WTC11 (cell line): ENCODE measurements around the gene DEPDC1B. TPM values are rescaled to one million over a fixed set of nuclear protein-coding genes. Genes with fewer than 3 reads are reported as not detected.

Source experiments
- ATAC-seq: fragments of 200-7000 bp; cut with Tn5 transposase; 2 replicates; pipeline ENCODE4 v1.10.0; 2021; ENCODE audit warnings: mild to moderate bottlenecking, moderate library complexity
- CTCF ChIA-PET: fragments of 300-600 bp; sonication (Branson Sonifier 250); formaldehyde crosslinking; loops from one replicate; lab custom pipeline; 2021; ENCODE audit warnings: antibody characterized with exemption; lab: Charles Lee
- POLR2A ChIA-PET: fragments of 350-600 bp; sonication (Branson Sonifier 250); formaldehyde crosslinking; loops from one replicate; lab custom pipeline; 2021; ENCODE audit warnings: antibody characterized with exemption; lab: Charles Lee
- DNase-seq: peaks from one replicate; pipeline ENCODE4 v3.0.0; 2021; ENCODE audit warnings: low spot score
- H3K27ac Mint-ChIP-seq: 2 replicates; pipeline ENCODE4 v1.8.0; 2021; ENCODE audit warnings: mixed read lengths
- H3K27me3 Mint-ChIP-seq: 2 replicates; pipeline ENCODE4 v1.8.0; 2021; ENCODE audit warnings: low read depth, mild to moderate bottlenecking, moderate library complexity, mixed read lengths
- H3K36me3 Mint-ChIP-seq: 2 replicates; pipeline ENCODE4 v1.8.0; 2021; ENCODE audit warnings: mixed read lengths
- H3K4me1 Mint-ChIP-seq: 2 replicates; pipeline ENCODE4 v1.8.0; 2022; ENCODE audit warnings: mixed read lengths
- H3K4me3 Mint-ChIP-seq: 2 replicates; pipeline ENCODE4 v1.8.0; 2021; ENCODE audit warnings: mild to moderate bottlenecking, moderate library complexity, mixed read lengths
- H3K9me3 Mint-ChIP-seq: 2 replicates; pipeline ENCODE4 v1.8.0; 2021; ENCODE audit warnings: mixed read lengths
- CREM ChIP-seq: sonication (generic); formaldehyde crosslinking; IDR thresholded peaks from 2 replicates; pipeline ENCODE4 v1.8.1; 2022; ENCODE audit warnings: mild to moderate bottlenecking, missing genetic modification reagents, moderate library complexity
- ETV6 ChIP-seq: sonication (generic); formaldehyde crosslinking; IDR thresholded peaks from 2 replicates; pipeline ENCODE4 v1.8.1; 2022; ENCODE audit warnings: mild to moderate bottlenecking, missing genetic modification reagents
- MXD4 ChIP-seq: fragments of 250-450 bp; sonication (Bioruptor Pico); IDR thresholded peaks from 2 replicates; pipeline ENCODE4 v1.8.0; 2021; ENCODE audit warnings: mild to moderate bottlenecking, moderate library complexity, borderline replicate concordance
- MYBL2 ChIP-seq: sonication (generic); formaldehyde crosslinking; IDR thresholded peaks from 2 replicates; pipeline ENCODE4 v1.8.1; 2023; ENCODE audit warnings: mild to moderate bottlenecking, moderate library complexity, missing genetic modification reagents
- NFATC4 ChIP-seq: fragments of 250-450 bp; sonication (Bioruptor Pico); IDR thresholded peaks from 2 replicates; pipeline ENCODE4 v1.9.0; 2021; ENCODE audit warnings: mild to moderate bottlenecking
- NFE2L1 ChIP-seq: sonication (generic); formaldehyde crosslinking; IDR thresholded peaks from 2 replicates; pipeline ENCODE4 v1.8.1; 2023; ENCODE audit warnings: missing genetic modification reagents
- ZNF121 ChIP-seq: sonication (generic); formaldehyde crosslinking; IDR thresholded peaks from 2 replicates; pipeline ENCODE4 v1.8.0; 2023; ENCODE audit warnings: missing genetic modification reagents
- ZNF219 ChIP-seq: sonication (generic); formaldehyde crosslinking; IDR thresholded peaks from 2 replicates; pipeline ENCODE4 v1.8.0; 2023; ENCODE audit warnings: missing genetic modification reagents, mild to moderate bottlenecking, borderline replicate concordance
- ZNF232 ChIP-seq: sonication (generic); formaldehyde crosslinking; IDR thresholded peaks from 2 replicates; pipeline ENCODE4 v1.8.0; 2022; ENCODE audit warnings: mild to moderate bottlenecking, missing genetic modification reagents
- ZNF423 ChIP-seq: fragments of 250-450 bp; sonication (Bioruptor Pico); IDR thresholded peaks from 2 replicates; pipeline ENCODE4 v2.1.2; 2022; ENCODE audit warnings: mild to moderate bottlenecking, moderate library complexity
- ZNF671 ChIP-seq: fragments of 250-450 bp; sonication (Bioruptor Pico); IDR thresholded peaks from 2 replicates; pipeline ENCODE4 v1.8.0; 2021; ENCODE audit warnings: mild to moderate bottlenecking
- total RNA-seq: library from RNA; stranded (reverse); gene quantifications from 3 replicates; pipeline ENCODE4 v1.2.3, GENCODE V29; 2021
- TF ChIP-seq, protein P1 (sequence below): sonication (generic); formaldehyde crosslinking; IDR thresholded peaks from 2 replicates; pipeline ENCODE4 v1.8.1; 2022; ENCODE audit warnings: mild to moderate bottlenecking, missing genetic modification reagents, moderate library complexity, borderline replicate concordance
- TF ChIP-seq, protein P2 (sequence below): fragments of 250-450 bp; sonication (Bioruptor Pico); IDR thresholded peaks from 2 replicates; pipeline ENCODE4 v1.9.0; 2021; ENCODE audit warnings: mild to moderate bottlenecking
- TF ChIP-seq, protein P3 (sequence below): sonication (generic); formaldehyde crosslinking; IDR thresholded peaks from 2 replicates; pipeline ENCODE4 v1.8.0; 2022; ENCODE audit warnings: mild to moderate bottlenecking, missing genetic modification reagents
- TF ChIP-seq, protein P4 (sequence below): sonication (generic); formaldehyde crosslinking; IDR thresholded peaks from 2 replicates; pipeline ENCODE4 v1.8.1; 2023; ENCODE audit warnings: mild to moderate bottlenecking, moderate library complexity, missing genetic modification reagents
- TF ChIP-seq, protein P5 (sequence below): sonication (generic); formaldehyde crosslinking; IDR thresholded peaks from 2 replicates; pipeline ENCODE4 v1.8.0; 2023; ENCODE audit warnings: missing genetic modification reagents, mild to moderate bottlenecking, borderline replicate concordance

DEPDC1B gene
- total RNA-seq, 1 experiment from 2014 or later: 55.1 TPM

DNA sequence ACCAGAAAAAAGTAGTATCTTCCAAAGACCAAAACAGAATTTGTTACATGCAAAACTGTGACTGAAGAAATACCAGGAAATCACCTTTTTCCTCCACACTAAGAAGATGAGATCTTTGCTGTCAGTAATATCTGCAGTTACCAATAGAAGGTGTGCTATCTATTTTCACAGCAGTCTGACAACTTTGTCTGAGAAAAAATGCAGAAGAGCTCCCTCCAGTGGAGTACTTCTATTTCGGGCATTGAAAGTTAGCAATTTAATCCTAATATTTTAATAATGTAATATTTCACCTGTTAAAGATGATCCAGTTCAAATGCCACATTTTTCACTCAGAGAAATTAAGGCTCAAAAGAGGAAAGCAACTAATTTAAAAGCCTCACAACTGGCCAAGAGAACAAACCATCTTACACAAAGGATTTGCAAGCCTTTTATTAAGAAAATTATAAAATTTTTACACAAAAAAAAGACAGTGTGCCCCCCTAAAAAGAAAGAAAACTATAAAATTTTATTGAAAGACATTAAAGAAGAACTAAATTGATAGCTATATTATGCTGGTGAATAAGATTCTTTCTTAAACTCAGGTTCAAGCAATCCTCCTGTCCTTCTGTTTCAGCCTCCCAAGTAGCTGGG is 50.6 kb downstream of the DEPDC1B start:
- ChIA-PET POLR2A (no interaction called here), CTCF (interaction anchor here (0.8 to 2.0 kb wide), 12 partner anchors 8 to 361 kb away, joined by 3 to 11 read pairs (median 4); no protein-coding TSS in a partner anchor)
- peaks cover 16% of the 10 kb centered on the region for H3K9me3 Mint-ChIP-seq
- H3K4me3 Mint-ChIP-seq: no peak overlapping the region
- H3K27ac Mint-ChIP-seq: no peak overlapping the region
- peaks cover 21% of the 10 kb centered on the region for H3K36me3 Mint-ChIP-seq
- TF ChIP-seq ZNF232 (CRISPR knock-in tag): no peak
- no peak for TF ChIP-seq CREM (CRISPR knock-in tag)
- TF ChIP-seq ZNF219 (CRISPR knock-in tag): no peak
- TF ChIP-seq NFATC4 (CRISPR knock-in tag): no peak
- TF ChIP-seq ZNF671 (CRISPR knock-in tag): no peak
- TF ChIP-seq MYBL2 (CRISPR knock-in tag): no peak
- TF ChIP-seq ZNF423: no peak
- no peak for TF ChIP-seq ETV6 (CRISPR knock-in tag)
- ATAC-seq: no peak
- H3K27me3 Mint-ChIP-seq: no peaks in the 10 kb centered on the region
- no peak for DNase-seq
- peaks cover 6% of the 10 kb centered on the region; the same call in 1 of the 2 replicates for H3K4me1 Mint-ChIP-seq

DNA sequence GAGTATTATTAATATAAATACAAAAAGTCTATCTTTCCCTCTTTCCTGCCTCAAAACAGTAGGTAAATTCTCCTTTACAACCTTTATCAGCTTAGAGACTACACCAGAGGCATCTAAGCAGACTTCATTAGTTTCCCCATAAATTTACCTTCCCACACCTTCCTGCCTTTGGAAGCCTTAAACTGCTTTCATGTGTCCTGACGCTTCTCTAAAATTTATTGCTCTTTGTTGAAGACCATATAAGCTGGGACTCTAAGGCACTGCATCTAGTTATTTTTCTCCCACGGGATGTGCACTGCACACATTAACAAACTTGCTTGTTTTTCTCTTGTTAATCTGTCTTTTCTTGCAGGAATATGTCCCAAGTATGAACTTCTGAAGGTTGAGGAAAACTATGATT is 51.8 kb downstream of the DEPDC1B start:
- no peak for ATAC-seq
- no peak for DNase-seq
- H3K4me3 Mint-ChIP-seq: no peak overlapping the region
- H3K9me3 Mint-ChIP-seq: peaks cover 5% of the 10 kb centered on the region
- no peaks in the 10 kb centered on the region for H3K27me3 Mint-ChIP-seq
- TF ChIP-seq, protein P1, sequence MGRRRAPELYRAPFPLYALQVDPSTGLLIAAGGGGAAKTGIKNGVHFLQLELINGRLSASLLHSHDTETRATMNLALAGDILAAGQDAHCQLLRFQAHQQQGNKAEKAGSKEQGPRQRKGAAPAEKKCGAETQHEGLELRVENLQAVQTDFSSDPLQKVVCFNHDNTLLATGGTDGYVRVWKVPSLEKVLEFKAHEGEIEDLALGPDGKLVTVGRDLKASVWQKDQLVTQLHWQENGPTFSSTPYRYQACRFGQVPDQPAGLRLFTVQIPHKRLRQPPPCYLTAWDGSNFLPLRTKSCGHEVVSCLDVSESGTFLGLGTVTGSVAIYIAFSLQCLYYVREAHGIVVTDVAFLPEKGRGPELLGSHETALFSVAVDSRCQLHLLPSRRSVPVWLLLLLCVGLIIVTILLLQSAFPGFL (CRISPR knock-in tag): no peak
- TF ChIP-seq NFE2L1 (CRISPR knock-in tag) (no peak), MXD4 (CRISPR knock-in tag) (no peak), ZNF121 (no peak)
- TF ChIP-seq, protein P2, sequence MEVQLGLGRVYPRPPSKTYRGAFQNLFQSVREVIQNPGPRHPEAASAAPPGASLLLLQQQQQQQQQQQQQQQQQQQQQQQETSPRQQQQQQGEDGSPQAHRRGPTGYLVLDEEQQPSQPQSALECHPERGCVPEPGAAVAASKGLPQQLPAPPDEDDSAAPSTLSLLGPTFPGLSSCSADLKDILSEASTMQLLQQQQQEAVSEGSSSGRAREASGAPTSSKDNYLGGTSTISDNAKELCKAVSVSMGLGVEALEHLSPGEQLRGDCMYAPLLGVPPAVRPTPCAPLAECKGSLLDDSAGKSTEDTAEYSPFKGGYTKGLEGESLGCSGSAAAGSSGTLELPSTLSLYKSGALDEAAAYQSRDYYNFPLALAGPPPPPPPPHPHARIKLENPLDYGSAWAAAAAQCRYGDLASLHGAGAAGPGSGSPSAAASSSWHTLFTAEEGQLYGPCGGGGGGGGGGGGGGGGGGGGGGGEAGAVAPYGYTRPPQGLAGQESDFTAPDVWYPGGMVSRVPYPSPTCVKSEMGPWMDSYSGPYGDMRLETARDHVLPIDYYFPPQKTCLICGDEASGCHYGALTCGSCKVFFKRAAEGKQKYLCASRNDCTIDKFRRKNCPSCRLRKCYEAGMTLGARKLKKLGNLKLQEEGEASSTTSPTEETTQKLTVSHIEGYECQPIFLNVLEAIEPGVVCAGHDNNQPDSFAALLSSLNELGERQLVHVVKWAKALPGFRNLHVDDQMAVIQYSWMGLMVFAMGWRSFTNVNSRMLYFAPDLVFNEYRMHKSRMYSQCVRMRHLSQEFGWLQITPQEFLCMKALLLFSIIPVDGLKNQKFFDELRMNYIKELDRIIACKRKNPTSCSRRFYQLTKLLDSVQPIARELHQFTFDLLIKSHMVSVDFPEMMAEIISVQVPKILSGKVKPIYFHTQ (CRISPR knock-in tag): no peak
- TF ChIP-seq, protein P3, sequence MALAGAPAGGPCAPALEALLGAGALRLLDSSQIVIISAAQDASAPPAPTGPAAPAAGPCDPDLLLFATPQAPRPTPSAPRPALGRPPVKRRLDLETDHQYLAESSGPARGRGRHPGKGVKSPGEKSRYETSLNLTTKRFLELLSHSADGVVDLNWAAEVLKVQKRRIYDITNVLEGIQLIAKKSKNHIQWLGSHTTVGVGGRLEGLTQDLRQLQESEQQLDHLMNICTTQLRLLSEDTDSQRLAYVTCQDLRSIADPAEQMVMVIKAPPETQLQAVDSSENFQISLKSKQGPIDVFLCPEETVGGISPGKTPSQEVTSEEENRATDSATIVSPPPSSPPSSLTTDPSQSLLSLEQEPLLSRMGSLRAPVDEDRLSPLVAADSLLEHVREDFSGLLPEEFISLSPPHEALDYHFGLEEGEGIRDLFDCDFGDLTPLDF (CRISPR knock-in tag): no peak
- TF ChIP-seq, protein P4, sequence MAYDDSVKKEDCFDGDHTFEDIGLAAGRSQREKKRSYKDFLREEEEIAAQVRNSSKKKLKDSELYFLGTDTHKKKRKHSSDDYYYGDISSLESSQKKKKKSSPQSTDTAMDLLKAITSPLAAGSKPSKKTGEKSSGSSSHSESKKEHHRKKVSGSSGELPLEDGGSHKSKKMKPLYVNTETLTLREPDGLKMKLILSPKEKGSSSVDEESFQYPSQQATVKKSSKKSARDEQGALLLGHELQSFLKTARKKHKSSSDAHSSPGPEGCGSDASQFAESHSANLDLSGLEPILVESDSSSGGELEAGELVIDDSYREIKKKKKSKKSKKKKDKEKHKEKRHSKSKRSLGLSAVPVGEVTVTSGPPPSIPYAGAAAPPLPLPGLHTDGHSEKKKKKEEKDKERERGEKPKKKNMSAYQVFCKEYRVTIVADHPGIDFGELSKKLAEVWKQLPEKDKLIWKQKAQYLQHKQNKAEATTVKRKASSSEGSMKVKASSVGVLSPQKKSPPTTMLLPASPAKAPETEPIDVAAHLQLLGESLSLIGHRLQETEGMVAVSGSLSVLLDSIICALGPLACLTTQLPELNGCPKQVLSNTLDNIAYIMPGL (CRISPR knock-in tag): no peak
- TF ChIP-seq, protein P5, sequence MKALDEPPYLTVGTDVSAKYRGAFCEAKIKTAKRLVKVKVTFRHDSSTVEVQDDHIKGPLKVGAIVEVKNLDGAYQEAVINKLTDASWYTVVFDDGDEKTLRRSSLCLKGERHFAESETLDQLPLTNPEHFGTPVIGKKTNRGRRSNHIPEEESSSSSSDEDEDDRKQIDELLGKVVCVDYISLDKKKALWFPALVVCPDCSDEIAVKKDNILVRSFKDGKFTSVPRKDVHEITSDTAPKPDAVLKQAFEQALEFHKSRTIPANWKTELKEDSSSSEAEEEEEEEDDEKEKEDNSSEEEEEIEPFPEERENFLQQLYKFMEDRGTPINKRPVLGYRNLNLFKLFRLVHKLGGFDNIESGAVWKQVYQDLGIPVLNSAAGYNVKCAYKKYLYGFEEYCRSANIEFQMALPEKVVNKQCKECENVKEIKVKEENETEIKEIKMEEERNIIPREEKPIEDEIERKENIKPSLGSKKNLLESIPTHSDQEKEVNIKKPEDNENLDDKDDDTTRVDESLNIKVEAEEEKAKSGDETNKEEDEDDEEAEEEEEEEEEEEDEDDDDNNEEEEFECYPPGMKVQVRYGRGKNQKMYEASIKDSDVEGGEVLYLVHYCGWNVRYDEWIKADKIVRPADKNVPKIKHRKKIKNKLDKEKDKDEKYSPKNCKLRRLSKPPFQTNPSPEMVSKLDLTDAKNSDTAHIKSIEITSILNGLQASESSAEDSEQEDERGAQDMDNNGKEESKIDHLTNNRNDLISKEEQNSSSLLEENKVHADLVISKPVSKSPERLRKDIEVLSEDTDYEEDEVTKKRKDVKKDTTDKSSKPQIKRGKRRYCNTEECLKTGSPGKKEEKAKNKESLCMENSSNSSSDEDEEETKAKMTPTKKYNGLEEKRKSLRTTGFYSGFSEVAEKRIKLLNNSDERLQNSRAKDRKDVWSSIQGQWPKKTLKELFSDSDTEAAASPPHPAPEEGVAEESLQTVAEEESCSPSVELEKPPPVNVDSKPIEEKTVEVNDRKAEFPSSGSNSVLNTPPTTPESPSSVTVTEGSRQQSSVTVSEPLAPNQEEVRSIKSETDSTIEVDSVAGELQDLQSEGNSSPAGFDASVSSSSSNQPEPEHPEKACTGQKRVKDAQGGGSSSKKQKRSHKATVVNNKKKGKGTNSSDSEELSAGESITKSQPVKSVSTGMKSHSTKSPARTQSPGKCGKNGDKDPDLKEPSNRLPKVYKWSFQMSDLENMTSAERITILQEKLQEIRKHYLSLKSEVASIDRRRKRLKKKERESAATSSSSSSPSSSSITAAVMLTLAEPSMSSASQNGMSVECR: no peak
- ChIA-PET CTCF (no interaction called here), POLR2A (no interaction called here)
- peaks cover 32% of the 10 kb centered on the region for H3K36me3 Mint-ChIP-seq
- H3K27ac Mint-ChIP-seq: no peak overlapping the region
- H3K4me1 Mint-ChIP-seq: peaks cover 6% of the 10 kb centered on the region; the same call in 1 of the 2 replicates
